Kidney capillary endothelial cell (primary cell): Measurements from ENCODE around the gene AHI1.
"Not testable (repeated sequence)": the region's sequence is repeated elsewhere in the genome, so short reads cannot be mapped to it uniquely, and the experiment has no call there.

Experiments used
- DNase-seq: peaks from one replicate; pipeline ENCODE4 v3.0.0-alpha.2; 2018; ENCODE audit warnings: low spot score

Gene AHI1

DNA sequence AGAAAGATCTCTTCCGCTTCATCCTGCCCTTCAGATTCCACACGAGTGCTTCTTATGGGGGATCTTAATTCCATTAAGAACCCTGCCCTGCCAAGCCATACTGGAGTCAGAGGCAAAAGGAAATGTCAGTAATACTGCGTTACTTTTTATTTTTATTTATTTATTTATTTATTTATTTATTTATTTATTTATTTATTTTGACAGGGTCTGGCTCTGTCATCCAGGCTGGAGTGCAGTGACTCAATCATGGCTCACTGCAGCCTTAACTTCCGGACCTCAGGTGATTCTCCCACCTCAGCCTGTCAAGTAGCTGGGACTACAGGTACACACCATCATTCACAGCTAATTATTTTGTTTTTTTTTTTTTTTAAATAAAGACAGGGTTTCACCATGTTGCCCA, 236.9 kb downstream of the AHI1 start:
- no peak for DNase-seq

DNA sequence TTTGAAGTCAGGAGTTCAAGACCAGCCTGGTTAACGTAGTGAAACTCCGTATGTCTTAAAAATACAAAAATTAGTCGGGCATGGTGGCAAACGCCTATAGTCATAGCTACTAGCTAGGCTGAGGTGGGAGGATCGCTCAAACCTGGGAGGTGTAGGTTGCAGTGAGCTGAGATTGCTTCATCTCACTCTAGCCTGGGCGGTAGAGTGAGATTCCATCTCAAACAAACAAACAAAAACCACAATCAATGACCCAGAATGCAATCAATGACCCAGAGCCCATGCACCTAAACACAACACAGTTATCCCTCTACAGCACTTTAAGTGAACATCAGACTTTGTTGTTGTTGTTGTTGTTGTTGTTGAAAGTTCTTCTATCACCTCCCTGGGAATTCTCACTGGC, 238.6 kb downstream of the AHI1 start:
- no peak for DNase-seq

DNA sequence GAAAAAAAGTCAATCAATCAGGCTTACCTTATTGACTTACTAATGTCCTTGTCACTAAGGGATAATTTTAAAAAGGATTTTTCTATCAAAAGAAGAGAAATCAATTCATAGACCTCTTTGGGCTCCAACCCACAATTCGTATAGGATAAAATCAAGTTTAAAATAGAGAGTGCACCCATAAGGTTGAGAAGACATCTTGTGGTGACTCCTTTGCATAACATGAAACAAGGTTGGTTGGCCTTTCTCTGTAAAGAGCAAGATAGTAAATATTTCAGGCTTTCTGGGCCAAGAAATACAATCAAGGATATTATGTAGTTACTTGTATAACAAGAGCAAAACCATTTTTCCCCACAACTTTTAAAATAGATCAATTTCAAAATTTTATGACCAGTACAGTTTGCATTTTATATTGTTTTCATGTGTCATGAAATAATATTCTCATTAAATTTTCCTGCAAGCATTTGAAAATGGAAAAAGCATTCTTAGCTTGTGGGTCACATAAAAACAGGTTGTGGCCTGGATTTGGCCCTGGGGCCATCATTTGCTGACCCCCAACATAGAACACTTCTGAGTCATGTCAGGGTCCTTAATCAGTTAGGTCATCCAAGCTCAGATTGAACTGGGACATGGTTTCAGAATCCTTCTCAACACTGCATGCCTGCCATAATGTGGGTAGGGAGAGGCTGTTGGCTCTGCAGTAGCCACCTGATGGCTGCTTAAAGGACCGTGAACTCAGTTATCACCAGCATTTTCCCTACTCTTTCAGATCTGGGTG, 239.7 kb downstream of the AHI1 start:
- no peak for DNase-seq

DNA sequence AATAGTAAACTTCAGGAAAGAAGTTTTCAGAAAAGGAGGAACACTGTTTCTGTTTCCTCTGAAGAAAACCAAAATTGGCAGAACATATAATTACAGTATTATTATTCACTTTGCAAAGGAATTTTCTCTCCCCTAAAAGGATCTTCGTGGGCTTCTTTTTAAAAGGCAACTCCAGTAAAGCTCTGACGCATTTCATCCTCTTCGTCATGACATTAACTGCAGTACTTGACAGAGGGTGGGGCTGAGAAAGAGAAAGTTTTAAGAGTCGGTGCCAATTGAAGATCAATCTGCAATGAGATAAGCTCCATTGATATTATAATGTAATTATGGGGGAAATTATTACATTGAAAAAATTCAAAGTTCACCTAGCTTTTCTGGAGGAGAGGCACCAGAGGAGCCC, 240.7 kb downstream of the AHI1 start:
- no peak for DNase-seq

DNA sequence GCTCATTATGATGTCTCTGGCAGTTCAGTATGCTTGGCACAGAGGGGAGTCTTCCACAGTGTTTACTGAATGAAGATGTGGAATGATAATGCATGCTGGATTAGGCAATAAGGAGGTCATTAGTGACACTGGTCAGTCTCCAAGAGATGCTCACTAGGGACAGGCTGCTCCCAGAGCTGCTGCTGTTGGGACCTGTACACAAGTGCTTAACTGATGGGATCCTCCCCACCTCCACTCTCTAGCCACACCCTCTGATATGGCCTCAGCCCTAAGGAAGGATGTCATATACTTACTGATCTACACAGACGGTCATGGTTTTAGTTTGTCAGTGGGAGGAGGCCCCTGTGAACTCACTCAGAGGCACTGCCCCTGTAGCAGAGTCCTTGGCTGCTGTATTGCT, 243.1 kb downstream of the AHI1 start:
- DNase-seq = no peak

DNA sequence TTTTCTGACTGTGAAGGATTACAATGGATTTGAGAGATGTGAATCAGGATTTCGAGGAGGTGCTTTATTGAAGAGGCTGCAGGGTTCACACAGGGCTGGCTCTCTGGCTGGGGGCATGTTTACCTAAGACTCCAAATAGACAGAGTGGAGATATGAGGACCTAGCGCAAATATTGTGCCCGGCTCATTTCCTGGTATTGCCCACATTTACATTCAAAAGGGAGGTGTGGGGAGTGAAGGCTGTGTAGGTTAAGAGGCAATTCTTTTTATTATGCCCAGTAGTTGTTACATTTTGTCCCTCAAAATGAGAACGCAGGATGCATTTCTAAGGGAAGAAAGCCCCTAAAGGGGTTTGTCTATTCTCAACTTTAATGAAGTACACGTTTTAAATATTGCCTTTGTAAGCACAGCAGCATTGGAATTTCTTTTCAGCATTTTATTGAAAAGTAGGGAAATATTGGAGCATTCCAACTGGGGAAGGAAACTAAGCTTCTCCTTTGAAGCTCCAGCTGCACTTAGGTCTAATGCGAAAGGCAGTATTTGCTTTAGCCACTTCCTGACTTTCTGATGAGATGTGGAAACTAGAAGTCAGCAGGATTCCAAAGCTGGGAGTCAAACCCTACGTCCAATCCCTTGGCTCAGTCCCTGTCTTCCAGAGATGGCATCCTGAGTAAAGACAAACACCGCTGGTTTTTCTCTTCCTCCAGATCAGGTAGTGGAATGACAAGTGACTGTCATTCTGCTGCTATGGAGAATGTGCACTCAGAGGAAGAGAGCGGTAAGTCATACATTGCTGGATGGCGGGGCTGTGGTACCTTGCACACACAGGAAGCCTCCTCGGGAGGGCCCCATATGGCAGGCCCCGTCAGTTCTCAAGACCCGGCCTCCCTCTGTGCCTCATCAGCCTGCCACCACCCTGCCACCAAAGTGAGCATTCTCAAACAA, 245.8 kb downstream of the AHI1 start:
- DNase-seq = no peak

DNA sequence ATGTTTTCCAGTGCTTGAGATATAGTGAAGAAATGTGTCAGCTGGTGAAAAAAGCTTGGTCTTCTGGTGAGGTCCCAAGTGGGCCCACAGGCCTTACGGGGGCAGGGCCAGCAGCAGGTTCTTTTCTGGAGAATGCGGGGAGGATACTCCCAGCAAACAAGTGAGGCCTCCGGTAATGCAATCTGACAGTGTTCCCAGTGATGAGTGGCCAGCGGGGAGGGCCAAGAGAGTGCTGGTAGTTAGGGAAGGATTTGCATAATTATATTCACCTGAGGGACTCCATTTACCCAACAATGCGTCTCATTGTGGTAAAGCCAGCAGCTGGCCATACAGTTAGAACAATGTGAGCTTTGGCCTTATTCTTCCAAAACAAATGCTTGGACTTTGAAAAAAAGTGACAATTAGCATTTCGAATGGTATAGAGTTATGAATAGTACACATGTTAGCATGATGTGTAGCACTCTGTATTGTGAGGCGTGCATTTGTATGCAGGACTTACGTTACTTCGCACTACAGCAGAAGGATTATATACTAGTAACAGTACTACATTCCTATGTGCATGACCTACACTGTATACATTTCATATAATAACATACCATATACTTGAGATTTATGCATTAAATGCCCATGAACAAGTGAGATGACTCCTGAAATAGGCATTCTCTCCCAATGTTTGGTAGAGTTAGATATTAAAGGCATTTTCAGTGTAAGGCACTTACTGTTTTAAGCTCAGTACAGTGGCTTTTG, 246.6 kb downstream of the AHI1 start:
- no peak for DNase-seq

DNA sequence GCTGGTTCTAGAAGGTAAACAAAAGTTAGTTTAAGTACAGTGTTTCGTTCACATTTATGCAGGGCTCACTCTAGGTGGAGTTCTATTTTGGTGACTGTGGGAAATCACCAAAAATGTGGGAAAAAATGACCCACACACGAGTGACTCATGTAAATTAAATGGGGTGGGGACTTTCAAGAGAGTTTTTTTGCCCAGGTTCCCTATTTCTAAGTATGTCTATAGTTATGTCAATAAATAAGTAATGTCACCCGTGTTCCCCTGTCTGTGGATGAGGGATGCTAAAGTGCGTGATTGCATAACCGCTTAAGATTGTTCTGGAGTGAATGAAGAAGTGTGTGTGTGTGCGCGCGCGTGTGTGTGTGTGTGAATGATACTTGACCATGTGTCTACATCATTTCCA, 247.3 kb downstream of the AHI1 start:
- no peak for DNase-seq

DNA sequence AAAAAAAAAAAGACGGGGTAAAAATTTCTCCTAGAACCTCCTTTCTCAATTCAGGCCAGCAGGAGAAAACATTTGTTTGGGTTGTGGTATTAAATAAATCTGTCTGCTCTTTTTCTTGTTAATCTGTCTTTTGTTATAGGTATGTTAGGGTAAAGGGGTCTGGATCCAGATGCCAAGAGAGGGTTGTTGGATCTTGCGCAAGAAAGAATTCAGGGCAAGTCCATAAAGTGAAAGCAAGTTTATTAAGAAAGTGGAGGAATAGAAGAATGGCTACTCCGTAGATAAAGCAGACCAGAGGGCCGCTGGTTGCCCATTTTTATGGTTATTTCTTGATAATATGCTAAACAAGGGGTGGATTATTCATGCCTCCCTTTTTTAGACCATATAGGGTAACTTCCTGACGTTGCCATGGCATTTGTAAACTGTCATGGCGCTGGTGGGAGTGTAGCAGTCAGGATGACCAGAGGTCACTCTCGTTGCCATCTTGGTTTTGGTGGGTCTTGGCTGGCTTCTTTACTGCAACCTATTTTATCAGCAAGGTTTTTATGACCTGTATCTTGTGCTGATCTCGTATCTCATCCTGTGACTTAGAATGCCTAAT, 251.0 kb downstream of the AHI1 start:
- not testable (repeated sequence) for DNase-seq

DNA sequence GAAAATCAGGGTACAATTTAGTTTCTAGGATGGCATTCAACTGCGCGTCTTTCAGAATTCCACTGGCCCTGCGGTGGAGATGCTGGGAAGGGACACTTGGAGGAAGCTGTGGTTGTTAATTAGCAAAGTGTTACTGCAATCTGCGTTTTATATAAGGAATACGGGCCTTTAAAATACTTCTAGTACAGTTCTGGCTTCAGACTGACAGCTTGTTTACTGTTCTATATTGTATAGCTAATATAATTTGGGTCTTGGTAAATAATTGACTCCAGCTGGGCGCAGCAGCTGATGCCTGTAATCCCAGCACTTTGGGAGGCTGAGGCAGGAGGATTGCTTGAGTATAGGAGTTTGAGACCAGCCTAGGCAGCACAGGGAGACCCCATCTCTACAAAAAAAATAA, 252.7 kb downstream of the AHI1 start:
- no peak for DNase-seq

DNA sequence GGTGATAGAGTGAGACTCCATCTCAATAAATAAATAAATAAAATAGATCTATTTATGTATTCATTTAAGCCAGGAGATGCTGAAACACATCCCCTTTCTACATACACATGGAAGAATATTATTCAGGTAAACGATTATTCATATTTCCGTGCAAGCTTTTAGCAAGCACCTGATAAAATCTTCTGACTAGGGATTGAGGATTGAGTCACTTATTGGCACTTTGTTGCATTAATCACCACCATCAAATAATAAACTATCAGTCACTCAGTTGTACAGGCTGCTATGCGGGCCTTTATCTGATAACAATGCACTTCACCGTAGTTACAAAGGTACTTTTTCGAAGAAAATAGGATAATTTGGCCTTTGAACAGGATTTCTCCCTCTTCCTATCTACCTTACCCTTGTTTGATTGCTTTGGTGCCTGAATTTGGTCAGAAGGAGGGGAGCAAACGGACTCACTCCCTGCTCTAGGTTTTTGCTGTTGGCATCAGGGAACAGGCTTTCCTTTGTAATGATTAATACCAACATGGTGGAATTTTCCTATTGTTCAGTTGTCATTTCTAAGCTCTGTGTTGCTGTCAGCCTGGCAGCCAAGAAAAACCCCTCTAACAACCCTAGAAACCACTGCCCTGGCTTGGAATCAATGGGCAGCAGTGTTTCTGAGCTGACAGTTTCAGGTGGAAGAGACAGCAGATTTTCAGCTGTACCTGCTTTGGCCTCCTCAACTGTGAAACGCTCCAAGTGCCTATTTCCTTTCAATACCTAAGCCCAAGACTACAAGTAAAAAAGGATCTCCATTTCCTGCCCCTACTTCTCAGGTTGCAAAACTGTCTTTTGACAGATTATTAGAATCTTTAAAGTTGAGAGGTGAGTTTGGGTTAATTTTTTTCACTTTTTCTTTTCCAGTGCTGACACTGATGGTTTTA, 253.4 kb downstream of the AHI1 start:
- no peak for DNase-seq

DNA sequence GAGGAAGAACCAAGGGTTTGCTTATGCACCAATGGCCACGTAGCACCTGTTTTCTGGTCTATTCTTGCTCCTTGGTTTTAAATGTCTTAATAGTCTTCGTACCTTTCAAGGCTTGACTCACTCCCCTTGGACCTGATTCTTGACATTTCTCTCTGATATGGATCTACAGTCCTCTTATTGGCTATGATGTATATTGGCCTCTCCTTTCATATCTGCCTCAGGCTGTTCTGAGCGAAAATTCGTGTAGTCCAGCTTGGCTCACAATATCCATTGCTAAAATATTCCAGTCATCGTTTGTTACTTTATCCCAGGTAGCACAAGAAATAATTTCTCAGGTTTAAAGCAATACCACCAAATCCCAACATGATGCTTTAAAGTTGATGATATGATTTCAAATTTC, 256.8 kb downstream of the AHI1 start:
- no peak for DNase-seq

DNA sequence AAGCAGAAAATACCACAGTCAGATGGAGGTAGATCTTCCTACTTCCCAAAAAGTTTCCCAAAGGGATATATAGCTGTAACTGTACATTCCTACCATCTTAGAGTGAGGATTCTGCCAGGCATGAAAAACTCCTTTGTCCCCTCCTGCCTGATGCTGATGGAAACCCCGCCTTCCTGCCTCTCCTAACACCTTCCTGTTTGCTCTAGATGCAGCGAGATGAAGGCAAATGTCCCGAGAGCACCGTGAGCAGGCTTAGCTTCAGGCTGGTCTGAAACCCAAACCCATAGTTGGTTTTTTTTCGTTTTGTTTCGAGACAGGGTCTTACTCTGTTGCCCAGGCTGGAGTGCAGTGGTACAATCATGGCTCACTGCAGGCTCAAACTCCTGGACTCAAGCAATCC, 260.8 kb downstream of the AHI1 start:
- no peak for DNase-seq

DNA sequence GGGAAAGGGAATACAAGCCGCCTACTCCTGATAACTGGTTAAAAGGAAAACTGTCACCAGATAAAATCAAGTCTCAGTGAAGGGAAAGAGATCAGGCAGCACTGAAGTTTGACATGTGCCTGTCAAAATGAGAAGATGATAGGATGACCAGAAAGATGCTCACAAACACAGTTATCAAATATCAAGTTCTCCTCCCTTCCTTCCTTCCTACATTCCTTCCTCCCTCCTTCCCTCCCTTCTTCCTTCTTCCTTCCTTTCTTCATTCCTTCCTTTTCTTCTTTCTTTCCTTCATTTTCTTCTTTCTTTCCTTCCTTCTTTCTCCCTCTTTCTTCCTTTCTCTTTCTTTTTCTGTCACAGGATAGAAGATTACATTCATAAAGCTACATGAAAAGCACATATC, 261.2 kb downstream of the AHI1 start:
- DNase-seq = no peak

DNA sequence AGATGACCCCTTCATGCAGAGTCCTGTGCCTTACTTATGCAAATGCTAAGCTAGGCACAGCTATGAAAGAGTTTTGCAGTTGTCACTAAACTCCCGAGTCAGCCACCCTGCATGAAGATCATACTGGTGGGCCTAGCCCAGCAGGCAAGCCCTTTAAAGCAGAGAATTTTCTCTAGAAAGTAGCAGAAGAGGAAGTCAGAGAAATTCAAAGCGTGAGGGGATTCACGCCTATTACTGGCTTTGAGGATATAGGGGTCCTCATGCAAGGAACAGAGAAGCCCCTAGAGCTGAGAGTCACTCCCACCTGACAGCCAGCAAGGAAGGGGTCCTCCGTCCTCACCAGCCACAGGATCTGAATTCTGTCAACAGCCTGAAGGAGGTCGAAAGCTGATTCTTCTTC, 261.8 kb downstream of the AHI1 start:
- DNase-seq = no peak

DNA sequence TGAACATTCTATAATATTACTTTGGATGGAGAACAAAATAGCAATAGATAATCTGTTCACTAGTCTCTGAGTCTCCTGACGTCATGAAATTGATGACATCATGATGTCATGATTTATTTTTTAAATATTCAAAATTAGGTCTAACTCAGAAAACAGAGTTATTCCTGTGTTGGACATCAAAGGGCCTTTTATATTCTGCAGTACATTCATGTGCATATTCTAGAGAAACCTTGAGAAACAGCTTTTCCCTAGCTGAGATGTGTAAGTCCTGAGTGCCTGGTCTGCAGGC, 263.1 kb downstream of the AHI1 start:
- DNase-seq = no peak

DNA sequence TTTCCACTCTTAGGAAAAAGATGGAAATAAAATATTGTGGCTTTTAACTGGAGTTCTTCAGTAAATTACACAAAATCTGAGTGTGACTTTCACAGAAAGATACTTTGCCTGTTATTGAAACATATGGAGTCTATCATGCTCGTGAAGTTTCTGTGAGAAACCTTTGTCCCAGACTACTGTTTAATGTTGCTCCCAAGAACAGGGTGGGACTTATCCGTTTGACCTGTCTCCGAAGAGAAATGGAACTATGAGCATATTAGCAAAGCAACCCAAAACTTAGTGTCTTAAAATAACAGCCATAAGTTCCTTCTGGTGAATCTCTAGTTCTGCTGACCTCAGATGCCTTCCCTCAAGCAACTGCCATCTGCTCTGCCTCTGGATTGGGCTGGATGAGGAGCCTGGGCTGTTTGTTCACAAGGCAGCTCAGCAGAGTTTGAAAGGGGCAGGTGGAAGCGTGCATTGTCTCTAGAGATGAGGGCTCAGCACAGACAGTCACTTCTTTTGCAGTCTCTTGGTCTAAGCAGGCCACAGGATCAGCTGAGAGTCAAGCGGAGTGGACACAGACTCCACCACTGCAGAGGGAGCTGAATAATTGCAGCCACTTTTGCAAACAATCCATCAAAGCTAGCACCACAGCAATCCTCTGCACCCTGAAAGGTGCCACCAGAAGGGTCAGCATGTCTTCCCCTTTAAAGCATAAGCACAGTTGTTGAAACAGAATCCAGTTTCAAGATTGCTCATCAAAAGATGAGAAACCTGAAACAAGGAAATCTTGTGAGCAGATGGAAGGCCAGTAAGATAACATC, 263.7 kb downstream of the AHI1 start:
- no peak for DNase-seq
